Natural killer cell (primary cell): ENCODE results near the gene OR10C1. TPM values are rescaled to one million over a fixed set of nuclear protein-coding genes. Genes with fewer than 3 reads are reported as not detected.

Experiments used
- ATAC-seq, 3 donors: fragments of 150-1000 bp in 2 of 3; fragments of 200-7000 bp in 1 of 3; cut with Tn5 transposase; 1 replicate in 1 of 3; 2 replicates in 2 of 3; pipeline ENCODE4 v1.10.0; 2021; ENCODE audit warnings: mild to moderate bottlenecking in 2 of 3, moderate library complexity in 2 of 3
- DNase-seq, 2 donors: peaks; one replicate each; pipeline versions ENCODE4 v3.0.0 to v3.0.0-alpha.2; 2013 to 2021; ENCODE audit warnings: mixed read lengths in 1 of 2
- H3K27ac ChIP-seq: one replicate; pipeline ENCODE4 v1.5.1; 2013; ENCODE audit warnings: mild to moderate bottlenecking, low read length
- H3K27me3 ChIP-seq: one replicate; pipeline ENCODE4 v1.6.1; 2013; ENCODE audit warnings: low read length; ENCODE audit not compliant: control insufficient read depth, insufficient read depth
- H3K36me3 ChIP-seq: one replicate; pipeline ENCODE4 v1.6.1; 2013; ENCODE audit warnings: low read length; ENCODE audit not compliant: control insufficient read depth, insufficient read depth
- H3K4me1 ChIP-seq: one replicate; pipeline ENCODE4 v1.6.1; 2013; ENCODE audit warnings: low read length; ENCODE audit not compliant: control insufficient read depth, insufficient read depth
- H3K4me3 ChIP-seq: one replicate; pipeline ENCODE4 v1.5.1; 2013; ENCODE audit warnings: low read length
- H3K9me3 ChIP-seq: one replicate; pipeline ENCODE4 v1.6.1; 2013; ENCODE audit warnings: low read length; ENCODE audit not compliant: control insufficient read depth, insufficient read depth
- H3K27ac Mint-ChIP-seq, 2 donors: one replicate each; pipeline ENCODE4 v1.8.0; 2022; ENCODE audit warnings: mild to moderate bottlenecking in 2 of 2, mixed read lengths in 2 of 2, moderate library complexity in 1 of 2
- H3K27me3 Mint-ChIP-seq, 2 donors: one replicate each; pipeline ENCODE4 v1.8.0; 2022; ENCODE audit warnings: low read depth in 2 of 2, mixed read lengths in 2 of 2
- H3K36me3 Mint-ChIP-seq: one replicate; pipeline ENCODE4 v1.8.0; 2022; ENCODE audit warnings: mixed read lengths
- H3K4me1 Mint-ChIP-seq, 2 donors: one replicate each; pipeline ENCODE4 v1.8.0; 2022; ENCODE audit warnings: mixed read lengths in 2 of 2
- H3K4me3 Mint-ChIP-seq: one replicate; pipeline ENCODE4 v1.8.0; 2022; ENCODE audit warnings: mild to moderate bottlenecking, moderate library complexity, mixed read lengths
- H3K9me3 Mint-ChIP-seq, 2 donors: one replicate each; pipeline ENCODE4 v1.8.0; 2022; ENCODE audit warnings: mixed read lengths in 2 of 2
- CTCF ChIP-seq: fragments of 200-600 bp; IDR thresholded peaks from one replicate; pipeline ENCODE4 v1.8.0; 2022; ENCODE audit warnings: antibody characterized with exemption
- WGBS: methylation state at CpG from one replicate; pipeline ENCODE4 v1.1.7; 2013; ENCODE audit warnings: missing lambda C conversion rate; ENCODE audit not compliant: insufficient coverage; 5-methylcytosine and 5-hydroxymethylcytosine counted together
- intact Hi-C: fragments of 100-400 bp; cut with micrococcal nuclease; formaldehyde crosslinking; loops from one replicate; pipeline ENCODE4 v1.14.2; 2022
- total RNA-seq, 4 donors: library from RNA; stranded (reverse); fragments of 120-200 nt in 1 of 4; gene quantifications; one replicate each; pipeline versions ENCODE4 v1.2.3 to v1.2.4, GENCODE V29; 2013 to 2022

The OR10C1 gene
- total RNA-seq, 3 donors from 2014 or later (not counting 1 experiment from before 2014, with no cell fraction given) = not detected

- 85% methylated on average over 5 of the region's 5 CpGs for WGBS
Measured at GRCh38 chr6:29478740-29479139, 39.6 kb downstream of the OR10C1 start.

GRCh38 chr6:29479560-29479959, 40.5 kb downstream of the OR10C1 start:
- Mint-ChIP-seq H3K9me3 (no peaks in the 10 kb centered on the region), H3K27me3 (peaks cover 6 to 29% of the 10 kb centered on the region in 2 donors), H3K4me1 (no peaks in the 10 kb centered on the region), H3K27ac (no peak overlapping the region), H3K36me3 (no peaks in the 10 kb centered on the region), H3K4me3 (no peak overlapping the region)
- Histone ChIP-seq H3K4me1 (no peaks in the 10 kb centered on the region), H3K27ac (no peak overlapping the region), H3K36me3 (no peaks in the 10 kb centered on the region), H3K27me3 (no peaks in the 10 kb centered on the region), H3K9me3 (no peaks in the 10 kb centered on the region), H3K4me3 (no peak overlapping the region)
- WGBS = 60% methylated on average over 2 of the region's 2 CpGs
- intact Hi-C loops = no loop called here
- no peak for TF ChIP-seq CTCF
- ATAC-seq = no peak
- no peak for DNase-seq

More at GRCh38 chr6:29478740-29479139, 39.6 kb downstream of the OR10C1 start:
- ATAC-seq (no peak), DNase-seq (no peak)
- no peak overlapping the region for H3K27ac ChIP-seq
- no peaks in the 10 kb centered on the region for H3K4me1 ChIP-seq
- Mint-ChIP-seq H3K36me3 (no peaks in the 10 kb centered on the region), H3K27me3 (peaks cover 6 to 28% of the 10 kb centered on the region in 2 donors), H3K9me3 (no peaks in the 10 kb centered on the region), H3K4me1 (no peaks in the 10 kb centered on the region), H3K4me3 (no peak overlapping the region), H3K27ac (no peak overlapping the region)
- no peaks in the 10 kb centered on the region for H3K36me3 ChIP-seq
- H3K9me3 ChIP-seq = no peaks in the 10 kb centered on the region
- H3K27me3 ChIP-seq = no peaks in the 10 kb centered on the region
- TF ChIP-seq CTCF = no peak
- no peak overlapping the region for H3K4me3 ChIP-seq
- intact Hi-C loops = no loop called here

GRCh38 chr6:29483186-29483585, 44.1 kb downstream of the OR10C1 start:
- H3K27me3 Mint-ChIP-seq = peaks cover 8 to 53% of the 10 kb centered on the region in 2 donors
- H3K4me1 Mint-ChIP-seq = no peaks in the 10 kb centered on the region
- no peak overlapping the region for H3K4me3 Mint-ChIP-seq
- DNase-seq = no peak
- Histone ChIP-seq H3K4me3 (no peak overlapping the region), H3K9me3 (no peaks in the 10 kb centered on the region), H3K36me3 (no peaks in the 10 kb centered on the region), H3K27ac (no peak overlapping the region), H3K27me3 (no peaks in the 10 kb centered on the region), H3K4me1 (no peaks in the 10 kb centered on the region)
- 92% methylated on average over 3 of the region's 3 CpGs for WGBS
- no peaks in the 10 kb centered on the region for H3K36me3 Mint-ChIP-seq
- no peak overlapping the region for H3K27ac Mint-ChIP-seq
- TF ChIP-seq CTCF = no peak
- H3K9me3 Mint-ChIP-seq = no peaks in the 10 kb centered on the region
- ATAC-seq = no peak
- intact Hi-C loops = no loop called here

GRCh38 chr6:29483735-29484134, 44.6 kb downstream of the OR10C1 start:
- no peak for TF ChIP-seq CTCF
- no peaks in the 10 kb centered on the region for H3K9me3 Mint-ChIP-seq
- no peak overlapping the region for H3K4me3 Mint-ChIP-seq
- intact Hi-C loops = no loop called here
- 83% methylated on average over 1 of the region's 1 CpG for WGBS
- H3K4me1 Mint-ChIP-seq = no peaks in the 10 kb centered on the region
- no peaks in the 10 kb centered on the region for H3K36me3 Mint-ChIP-seq
- H3K9me3 ChIP-seq = no peaks in the 10 kb centered on the region
- peaks cover 8 to 53% of the 10 kb centered on the region in 2 donors for H3K27me3 Mint-ChIP-seq
- no peak overlapping the region for H3K4me3 ChIP-seq
- H3K36me3 ChIP-seq = no peaks in the 10 kb centered on the region
- H3K4me1 ChIP-seq = no peaks in the 10 kb centered on the region
- H3K27ac ChIP-seq = no peak overlapping the region
- H3K27me3 ChIP-seq = no peaks in the 10 kb centered on the region
- H3K27ac Mint-ChIP-seq = no peak overlapping the region
- DNase-seq = no peak
- ATAC-seq = no peak
